GM21717 (cell line): Measurements from ENCODE around the gene KCNE4.

ENCODE experiments used
- ATAC-seq: cut with Tn5 transposase; IDR thresholded peaks from one replicate; pipeline ENCODE4 v1.9.1; 2021; ENCODE audit warnings: mild to moderate bottlenecking, moderate library complexity; ENCODE audit not compliant: unreplicated experiment

Gene KCNE4

DNA sequence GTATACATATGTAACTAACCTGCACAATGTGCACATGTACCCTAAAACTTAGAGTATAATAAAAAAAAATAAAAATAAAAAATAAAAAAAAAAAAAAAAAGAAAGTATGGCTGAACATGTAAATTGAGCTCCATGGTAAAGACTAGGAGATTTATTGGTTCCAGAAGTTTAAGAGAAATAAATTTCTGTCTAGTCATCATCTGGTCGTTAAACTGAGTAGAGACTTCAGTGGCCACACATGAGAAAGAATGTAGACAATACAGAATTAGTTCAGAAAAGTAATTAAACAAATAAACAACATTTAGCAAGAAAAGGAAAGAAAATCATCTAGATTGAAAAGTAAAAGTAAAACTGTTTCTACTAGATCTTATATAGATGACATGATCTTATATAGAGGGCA is 12.4 kb upstream of the KCNE4 start:
- ATAC-seq: no peak

DNA sequence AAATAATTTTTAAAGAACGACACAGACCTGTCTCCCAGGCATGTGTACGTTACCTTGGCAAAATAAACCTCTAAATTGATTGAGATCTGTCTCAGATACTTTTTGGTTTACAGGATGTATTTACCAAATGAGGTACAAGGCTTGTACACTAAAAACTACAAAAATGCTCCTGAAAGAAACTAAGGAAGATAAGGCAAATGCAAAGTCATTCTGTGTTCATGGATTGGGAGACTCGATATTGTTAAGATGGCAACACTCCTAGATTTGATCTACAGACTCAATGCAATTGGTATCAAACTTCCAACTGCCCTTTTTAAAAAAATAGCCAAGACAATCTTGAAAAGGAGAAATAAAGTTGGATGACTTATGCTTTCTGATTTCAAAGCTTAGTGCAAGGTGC is 11.5 kb upstream of the KCNE4 start:
- ATAC-seq: no peak

DNA sequence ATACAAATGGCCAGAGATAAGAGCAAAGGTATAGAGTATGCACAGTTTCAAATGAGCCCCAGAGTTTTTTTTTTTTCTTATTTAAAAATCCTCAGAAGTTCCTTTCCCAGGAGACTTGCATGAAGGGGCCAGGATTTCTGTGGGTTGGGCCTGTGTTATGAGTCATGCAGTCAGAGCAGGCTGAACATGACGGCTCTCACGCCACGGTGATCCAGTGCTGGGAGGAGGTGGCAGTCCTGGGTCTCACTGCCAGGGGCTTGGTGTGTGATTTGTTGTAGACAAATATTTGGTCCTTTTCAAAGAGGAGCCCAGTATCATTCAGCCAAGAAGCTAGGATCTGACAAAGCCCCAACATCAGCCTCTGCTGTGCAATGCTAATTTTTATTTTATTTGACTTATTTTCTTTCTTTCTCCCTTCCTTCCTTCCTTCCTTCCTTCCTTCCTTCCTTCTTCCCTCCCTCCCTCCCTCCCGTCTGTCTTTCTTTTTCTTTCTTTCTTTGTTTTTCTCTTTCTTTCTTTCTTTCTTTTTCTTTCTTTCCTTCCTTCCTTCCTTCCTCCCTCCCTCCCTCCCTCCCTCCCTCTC is 10.4 kb upstream of the KCNE4 start:
- ATAC-seq: no peak

DNA sequence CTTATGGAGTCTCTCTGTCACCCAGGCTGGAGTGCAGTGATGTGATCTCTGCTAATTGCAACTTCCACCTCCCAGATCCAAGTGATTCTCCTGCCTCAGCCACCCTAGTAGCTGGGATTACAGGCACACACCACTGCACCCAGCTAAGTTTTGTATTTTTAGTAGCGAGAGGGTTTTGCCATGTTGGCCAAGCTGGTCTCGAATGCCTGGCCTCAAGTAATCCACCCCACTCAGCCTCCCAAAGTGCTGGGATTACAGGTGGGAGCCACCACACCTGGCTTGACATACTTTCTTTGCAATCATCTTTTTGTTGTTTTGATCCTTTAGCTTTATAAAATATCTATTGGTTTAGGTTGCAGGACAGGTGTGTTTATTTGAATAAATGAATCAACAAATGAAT is 9.7 kb upstream of the KCNE4 start:
- no peak for ATAC-seq

DNA sequence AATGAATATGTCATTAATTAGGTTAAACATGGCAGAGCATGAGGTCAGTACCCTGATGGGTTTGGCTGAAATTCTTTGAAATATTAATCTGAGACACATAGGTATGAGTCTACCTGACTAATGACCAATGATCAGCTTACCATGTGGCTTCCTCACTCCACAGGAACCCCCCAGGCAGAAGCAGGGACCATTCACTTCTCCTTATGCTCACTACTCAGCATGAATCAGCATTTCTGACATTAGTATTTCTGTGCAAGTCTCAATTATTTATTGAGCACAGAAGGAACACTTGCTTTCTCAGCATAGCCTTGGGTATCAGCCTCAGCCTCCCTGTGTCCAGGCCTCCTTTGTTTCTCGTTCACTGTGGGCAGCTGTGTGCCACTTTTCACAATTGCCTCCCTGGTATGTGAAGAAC is 9.3 kb upstream of the KCNE4 start:
- no peak for ATAC-seq

DNA sequence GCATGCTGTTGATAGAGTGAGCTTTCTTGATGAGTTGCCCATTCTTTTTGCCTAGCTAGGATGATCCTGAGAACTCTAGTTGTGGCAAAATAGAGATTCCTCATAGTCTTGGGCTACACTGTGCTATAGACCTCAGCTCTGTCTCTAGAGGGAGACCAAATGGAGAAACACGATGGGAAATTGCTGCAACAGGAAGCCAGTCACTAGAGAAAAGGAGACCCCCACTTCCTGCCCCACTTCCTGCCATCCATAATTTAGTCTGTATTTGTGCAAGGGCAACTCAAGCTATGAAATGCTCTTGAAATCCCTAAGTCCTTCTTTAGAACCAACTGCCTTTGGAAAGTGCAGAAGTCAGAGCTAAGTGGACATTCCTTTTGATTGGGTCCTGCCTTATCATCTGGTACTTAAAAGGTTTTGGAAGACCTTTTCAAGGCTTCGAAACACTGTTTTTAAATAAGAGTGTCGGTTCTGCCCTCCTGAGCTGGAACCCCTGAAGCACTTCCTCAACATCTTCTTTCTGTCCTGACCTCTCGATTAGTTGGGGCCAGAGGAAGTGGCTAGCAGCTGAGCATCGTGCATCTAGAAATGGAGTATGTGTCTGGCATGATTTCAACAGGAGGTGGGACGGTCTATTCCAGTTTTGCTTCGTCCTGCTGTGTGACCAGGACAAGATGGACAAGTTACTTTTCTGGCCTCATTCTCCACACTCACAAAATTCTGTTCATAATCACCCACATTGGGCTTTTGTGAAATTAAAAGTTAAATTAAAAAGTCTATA is 8.6 kb upstream of the KCNE4 start:
- no peak for ATAC-seq

DNA sequence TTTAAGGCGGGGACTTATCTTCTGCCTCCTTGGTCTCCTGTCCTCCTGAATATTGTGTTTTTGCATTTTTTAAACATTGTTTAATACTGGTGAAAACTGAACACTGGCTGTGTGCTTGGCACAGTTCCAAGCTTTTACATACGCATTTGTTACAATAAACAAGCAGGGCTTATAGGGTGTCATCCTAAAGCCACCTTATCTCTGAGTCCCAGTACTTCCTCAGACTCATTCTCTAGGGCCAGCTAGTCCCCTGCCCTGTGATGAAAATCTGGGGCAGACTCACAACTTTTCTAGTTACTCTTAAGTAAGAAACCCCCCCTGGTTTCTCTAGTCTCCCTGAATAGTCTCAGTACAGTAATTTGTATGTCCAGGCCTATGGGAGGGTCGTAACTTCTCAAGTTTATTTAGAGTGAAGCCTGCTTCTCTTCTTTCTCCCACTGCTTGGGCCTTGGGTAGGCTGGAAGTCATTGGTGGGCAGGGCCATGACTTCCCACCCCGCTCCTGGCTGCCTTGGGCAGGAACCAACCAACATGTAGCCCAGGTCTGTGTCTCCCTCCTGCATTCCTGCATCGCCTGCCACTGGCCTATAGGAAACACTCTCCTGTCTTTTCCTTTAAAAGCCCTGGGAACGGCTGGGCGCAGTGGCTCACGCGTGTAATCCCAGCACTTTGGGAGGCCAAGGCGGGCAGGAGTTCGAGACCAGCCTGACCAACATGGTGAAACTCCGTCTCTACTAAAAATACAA is 7.7 kb upstream of the KCNE4 start:
- ATAC-seq: no peak

DNA sequence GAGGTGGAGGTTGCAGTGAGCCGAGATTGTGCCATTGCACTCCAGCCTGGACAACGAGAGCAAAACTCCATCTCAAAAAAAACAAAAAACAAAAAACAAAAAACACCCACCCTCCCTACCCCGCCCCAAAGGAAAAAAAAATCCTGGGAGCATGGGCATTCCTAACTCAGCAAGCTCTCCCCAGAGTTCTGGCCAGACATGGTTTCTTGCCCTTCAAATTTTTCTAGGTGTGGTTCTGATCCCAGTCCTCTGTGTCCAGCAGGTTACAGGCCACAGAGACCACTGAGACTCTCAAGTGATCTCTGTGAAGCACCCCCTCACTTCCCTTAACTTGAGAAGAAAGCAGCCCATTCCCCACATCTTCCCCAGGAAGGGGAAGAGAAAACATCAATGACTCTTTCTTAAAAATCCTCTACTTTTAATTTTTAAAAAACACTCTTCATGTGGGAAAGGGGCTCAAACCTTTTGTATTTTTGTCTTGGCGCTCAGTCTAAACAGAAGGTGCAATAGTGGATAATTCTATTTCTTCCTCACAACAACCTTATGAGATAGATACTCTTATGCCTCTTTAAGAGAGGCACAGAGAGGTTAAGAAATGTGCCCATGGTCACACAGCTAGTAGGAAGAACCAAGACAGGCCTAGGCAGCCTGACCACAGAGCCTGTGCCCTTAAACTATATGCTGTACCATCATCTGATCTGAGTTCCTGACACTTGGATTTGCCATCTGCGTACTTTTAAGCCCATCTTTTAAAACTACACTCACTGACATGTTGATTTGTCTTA is 6.9 kb upstream of the KCNE4 start:
- no peak for ATAC-seq

DNA sequence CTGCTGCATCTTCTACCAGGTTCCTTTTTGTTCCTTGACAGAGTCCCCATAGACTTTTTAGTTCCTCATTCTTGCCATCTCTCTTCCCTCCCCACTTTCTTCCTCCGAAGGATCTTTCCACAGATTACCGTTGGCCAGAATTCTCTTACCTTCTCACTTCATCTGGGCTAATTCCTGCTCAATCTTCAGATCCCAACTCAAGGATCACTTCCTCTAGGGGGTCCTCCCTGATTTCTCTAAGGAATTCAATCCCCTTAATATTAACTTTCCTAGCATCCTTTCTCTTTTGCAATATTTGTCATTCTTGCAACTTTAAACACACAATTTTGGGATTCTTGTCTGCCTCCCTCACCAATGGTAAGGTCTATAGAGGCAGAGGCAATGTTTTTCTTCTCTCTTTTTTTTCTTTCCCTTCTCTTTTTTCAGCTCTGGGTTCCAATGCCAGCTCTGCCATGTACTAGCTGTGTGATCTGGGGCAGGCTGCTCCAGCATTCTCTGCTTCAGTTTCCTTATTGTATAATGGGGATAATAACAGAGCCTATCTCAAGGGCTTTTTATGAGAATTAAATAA is 5.4 kb upstream of the KCNE4 start:
- no peak for ATAC-seq

DNA sequence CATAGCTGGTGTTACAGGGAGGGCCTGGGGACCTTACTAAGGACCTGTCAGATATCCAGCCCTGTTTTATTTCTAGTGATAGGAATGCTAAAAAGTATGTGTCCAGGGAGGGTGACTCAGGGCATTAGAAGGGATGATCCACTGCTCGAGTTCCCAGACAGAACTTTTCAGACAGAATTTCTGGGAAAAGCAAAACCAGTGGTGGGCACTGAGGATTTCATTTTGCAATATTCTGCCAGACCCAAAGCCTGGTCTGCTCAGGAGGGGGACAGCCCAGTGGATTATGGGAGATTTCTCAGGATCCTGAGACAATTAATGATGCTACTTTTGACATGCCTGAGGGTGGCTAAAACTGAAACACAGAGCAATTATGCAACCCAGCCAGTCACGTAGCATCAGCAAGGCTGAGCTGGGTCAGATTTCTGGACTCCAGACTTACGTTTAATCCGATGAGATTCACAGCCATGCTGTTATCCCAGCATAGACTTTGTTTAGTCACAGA is 4.7 kb upstream of the KCNE4 start:
- no peak for ATAC-seq

DNA sequence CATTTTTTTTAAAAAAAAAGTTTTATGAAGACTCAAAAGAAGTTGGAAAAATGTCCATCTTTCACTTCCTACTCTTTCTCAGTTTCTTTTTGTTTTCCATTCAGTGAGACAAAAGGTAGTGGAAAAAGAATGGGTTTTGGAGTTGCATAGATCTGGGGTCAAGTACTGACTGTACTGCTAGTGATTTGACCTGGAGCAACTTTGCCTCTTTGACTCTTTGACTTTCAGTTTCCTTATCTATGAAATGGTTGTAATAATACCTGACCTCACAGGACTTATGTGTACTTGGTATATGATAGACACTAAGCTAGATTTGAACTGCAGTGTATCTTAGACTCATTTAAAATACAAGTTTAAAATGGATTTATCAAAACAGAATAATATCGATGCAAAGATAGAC is 3.5 kb upstream of the KCNE4 start:
- peak; percentile 69 for ATAC-seq

DNA sequence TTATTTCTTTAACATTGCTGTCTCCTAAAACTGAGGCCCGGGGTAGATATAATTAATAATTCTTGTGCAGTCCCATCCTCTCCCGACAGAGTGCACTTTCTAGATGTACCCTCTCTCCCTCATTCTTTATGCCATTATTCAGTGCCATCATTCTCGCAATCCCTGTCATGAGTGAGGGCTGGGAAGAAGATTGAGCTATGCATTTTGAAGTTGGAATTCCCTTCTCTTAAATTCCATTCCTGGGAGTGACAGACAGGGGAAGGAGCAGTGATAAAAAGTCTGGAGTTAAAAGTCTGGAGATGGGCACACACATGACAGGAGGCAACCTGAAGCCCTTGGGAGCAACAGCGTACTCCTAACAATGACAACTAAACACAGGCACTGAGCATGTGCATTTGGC is 2.6 kb upstream of the KCNE4 start:
- ATAC-seq: no peak

DNA sequence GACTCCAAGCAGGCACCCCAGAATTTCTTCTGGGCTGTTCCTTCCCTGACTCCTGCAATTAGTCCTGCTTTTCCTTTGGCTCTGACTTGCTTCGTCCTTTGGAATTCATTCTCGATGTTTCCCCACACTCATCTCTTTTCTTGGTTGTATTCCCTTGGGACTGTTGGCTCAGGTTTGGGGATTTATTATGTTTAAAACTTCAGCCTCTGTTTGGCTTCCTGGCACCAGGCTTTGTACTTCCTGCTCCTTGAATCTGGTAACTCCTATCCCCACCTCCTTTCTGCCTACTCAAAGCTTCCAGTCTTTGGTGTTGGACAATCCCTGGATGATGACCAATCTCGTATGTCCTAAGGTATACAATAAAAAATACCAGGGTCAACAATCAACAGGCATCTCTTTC is 1.8 kb upstream of the KCNE4 start:
- ATAC-seq: no peak

DNA sequence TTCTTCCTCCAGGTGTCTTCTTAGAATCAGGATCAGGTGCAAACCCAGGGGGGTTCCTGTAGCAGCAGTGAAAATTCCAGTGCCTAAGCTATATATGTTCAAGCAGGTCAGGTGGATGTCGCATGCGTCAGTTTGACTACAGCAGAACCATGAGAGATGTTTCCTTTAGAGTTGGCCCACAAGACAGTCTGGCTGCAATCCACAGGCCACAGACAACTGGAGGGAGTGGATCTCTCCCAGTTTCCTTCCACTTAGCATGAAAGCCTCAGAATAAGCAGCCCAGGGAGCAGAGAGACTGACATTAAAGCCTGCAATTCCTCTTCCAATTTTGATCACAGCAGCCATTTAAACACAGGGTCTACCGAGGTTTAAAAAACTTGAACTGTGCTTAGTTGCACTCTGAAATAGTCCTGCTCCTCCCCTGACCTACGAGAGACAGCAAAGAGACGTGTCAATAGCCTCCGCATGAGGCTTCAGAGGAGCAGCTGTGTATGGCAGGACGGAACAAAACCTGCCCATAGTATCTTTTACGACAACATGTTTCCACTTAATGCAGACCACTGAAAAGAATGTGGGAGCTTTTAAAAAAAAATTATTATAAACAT is 988 bp upstream of the KCNE4 start:
- ATAC-seq: no peak

DNA sequence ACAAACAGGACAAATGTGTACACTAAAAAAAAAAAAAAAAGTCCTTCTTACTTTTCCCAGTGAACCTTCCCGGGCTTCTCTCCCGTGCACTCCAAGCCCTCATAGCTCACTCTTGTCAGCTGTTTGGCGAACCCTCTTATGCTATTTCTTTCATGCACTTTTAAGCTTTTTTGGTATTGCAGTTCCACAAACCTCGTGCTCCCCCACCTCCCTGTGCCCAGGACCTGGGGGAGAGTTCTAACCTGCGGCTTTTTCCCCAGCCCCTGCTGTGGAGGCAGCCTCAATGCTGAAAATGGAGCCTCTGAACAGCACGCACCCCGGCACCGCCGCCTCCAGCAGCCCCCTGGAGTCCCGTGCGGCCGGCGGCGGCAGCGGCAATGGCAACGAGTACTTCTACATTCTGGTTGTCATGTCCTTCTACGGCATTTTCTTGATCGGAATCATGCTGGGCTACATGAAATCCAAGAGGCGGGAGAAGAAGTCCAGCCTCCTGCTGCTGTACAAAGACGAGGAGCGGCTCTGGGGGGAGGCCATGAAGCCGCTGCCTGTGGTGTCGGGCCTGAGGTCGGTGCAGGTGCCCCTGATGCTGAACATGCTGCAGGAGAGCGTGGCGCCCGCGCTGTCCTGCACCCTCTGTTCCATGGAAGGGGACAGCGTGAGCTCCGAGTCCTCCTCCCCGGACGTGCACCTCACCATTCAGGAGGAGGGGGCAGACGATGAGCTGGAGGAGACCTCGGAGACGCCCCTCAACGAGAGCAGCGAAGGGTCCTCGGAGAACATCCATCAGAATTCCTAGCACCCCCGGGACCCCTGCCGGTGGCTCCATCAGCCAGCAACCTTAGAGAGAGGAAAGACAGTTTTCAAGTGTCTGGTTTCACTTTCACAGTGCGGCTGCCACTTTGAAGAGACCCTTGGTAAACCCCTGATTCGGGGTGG is 826 bp downstream of the KCNE4 start:
- no peak for ATAC-seq

DNA sequence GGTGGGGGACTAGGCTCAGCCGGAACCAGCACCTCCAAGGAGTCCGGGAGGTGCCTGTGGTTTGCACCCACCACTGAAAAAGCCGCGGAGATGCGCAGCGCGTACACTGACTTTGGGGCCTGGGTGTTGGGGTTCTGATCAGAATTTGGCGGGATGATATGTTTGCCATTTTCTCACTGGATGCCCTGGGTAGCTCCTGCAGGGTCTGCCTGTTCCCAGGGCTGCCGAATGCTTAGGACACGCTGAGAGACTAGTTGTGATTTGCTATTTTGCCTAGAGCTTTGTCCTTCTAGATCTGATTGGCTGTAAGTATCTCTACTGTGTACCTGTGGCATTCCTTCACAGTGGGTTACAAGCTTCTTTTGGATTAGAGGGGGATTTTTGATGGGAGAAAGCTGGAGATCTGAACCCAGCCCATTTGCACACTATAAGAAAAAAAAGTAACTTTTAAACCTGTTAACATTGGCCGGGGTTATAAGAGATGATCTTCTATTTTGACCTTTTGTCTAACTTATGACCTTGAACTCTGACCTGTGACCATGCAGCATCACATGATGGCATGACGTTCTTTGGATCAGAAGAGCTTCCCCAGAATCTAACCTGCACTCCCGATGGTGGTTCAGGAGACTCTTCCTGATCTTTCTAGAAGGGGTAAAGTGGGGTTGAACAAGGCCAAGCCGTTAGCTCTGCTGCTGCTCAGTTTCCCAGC is 1.6 kb downstream of the KCNE4 start:
- no peak for ATAC-seq

DNA sequence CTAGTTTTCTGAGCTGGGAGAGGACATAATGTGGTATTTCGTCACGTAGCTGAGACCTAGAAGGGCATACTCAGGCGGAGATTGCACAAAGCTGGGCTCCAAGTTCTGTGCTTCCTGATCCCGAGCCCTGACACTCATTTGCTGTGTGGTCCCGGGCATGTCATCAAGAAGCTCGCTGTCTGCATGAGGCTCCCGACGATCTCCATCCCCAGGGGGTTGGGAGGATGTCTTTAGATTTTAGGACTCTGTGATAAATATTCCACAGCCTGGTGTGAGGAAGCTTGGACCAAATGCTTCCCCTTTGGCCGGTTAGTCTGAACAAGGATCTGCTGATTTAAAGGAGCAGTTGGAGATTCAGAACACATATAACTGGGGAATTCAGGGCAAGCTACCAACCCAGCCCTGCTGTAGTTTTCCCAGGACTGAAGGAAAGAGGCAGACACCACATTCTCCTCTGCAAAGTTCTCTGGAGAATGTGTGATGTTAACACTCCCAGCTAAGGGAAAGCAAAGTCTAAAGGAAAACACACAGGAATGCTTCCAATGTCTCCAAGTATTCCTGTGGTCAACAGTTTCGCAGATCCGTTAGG is 2.3 kb downstream of the KCNE4 start:
- ATAC-seq: no peak

DNA sequence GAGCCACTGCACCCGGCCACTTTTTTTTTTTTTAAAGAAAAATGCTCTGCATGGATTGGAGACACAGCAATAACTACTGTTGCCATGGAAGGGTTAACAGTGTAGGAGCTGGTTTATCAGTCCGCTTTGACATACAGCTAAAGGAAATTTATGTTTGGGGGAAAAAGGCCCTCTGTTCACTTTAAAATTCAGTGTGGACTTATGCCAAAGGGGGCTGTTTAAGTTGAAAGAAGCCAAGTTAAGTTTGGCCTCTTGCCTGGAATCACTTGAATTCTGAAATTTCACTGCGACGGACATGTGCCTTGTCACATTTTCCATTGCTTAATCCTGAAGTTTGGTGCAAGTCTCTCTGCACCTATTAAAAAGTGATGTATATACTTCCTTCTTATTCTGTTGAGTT is 3.1 kb downstream of the KCNE4 start:
- ATAC-seq: no peak
